ENCODE measurements around the gene SPATA2.

DNA sequence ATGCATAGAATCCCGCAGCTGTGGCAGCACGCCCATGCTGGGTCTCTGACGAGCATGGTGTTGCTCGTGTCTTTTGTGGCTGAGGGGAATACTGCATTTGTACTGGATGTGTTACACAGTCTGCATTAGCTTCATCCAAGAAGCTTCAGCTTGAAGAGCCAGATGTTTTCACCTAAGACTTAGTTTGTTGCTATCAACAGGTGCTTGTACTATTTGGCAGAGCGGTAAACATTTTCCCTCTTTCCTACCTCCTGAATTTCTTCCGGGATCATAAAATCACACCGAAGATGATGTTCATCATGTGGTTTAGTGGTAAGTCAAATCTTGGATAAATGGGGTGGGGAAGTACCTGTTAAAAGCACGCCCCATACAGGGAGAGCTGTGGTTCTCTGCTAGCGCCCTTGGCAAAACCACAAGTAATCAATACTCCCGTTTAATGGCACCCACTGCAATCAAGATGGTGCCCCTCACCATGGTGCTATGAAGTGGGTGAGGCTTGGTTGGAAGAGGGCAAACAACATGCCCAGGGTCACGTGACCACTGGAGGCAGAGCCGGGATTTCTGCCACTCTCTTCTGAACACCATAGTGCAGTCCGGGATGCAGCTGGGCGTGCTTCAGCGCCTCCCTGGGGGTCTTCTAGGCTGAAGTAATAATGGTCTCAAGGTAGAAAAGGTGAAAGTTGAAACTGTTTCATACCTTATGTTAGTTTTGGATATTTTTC lies 34.4 kb downstream of the SPATA2 start:
- TF ChIP-seq POLR2AphosphoS5 (IDR thresholded peaks at IDR 0.05; ENCODE audit: low read depth, low read length), result no peak
- no peak for TF ChIP-seq TAF1 (IDR thresholded peaks at IDR 0.05; ENCODE audit: borderline replicate concordance, insufficient read depth, low read length)
- TF ChIP-seq REST (IDR thresholded peaks at IDR 0.05; ENCODE audit: insufficient read depth in 1 of 2, low read depth in 2 of 2, low read length in 2 of 2), result no peak
- TF ChIP-seq FOXP2 (optimal IDR thresholded peaks at IDR 0.05; ENCODE audit: borderline replicate concordance, extremely low read depth, extremely low read length, insufficient read depth), result no peak
